CD4-positive, alpha-beta T cell treated with Interleukin-15 for 4 hours (primary cell): ENCODE measurements around the gene PSME2.
"Not testable (repeated sequence)": the region's sequence is repeated elsewhere in the genome, so short reads cannot be mapped to it uniquely, and the experiment has no call there.

Experiments used
- DNase-seq: peaks from one replicate; pipeline ENCODE4 v3.0.0-alpha.2; 2020; ENCODE audit warnings: low spot score

Gene PSME2

GRCh38 chr14:24114532-24115421 is 31.6 kb downstream of the PSME2 start, which contains the start of the genes DCAF11 and NRL:
Gene DCAF11 (plus strand): TSS chr14:24114777. CDS start chr14:24115595, 818 bp downstream.
Gene NRL (minus strand): TSS chr14:24114949. CDS start chr14:24082848, 32,101 bp downstream.
- peak; percentile 99 for DNase-seq

DNA sequence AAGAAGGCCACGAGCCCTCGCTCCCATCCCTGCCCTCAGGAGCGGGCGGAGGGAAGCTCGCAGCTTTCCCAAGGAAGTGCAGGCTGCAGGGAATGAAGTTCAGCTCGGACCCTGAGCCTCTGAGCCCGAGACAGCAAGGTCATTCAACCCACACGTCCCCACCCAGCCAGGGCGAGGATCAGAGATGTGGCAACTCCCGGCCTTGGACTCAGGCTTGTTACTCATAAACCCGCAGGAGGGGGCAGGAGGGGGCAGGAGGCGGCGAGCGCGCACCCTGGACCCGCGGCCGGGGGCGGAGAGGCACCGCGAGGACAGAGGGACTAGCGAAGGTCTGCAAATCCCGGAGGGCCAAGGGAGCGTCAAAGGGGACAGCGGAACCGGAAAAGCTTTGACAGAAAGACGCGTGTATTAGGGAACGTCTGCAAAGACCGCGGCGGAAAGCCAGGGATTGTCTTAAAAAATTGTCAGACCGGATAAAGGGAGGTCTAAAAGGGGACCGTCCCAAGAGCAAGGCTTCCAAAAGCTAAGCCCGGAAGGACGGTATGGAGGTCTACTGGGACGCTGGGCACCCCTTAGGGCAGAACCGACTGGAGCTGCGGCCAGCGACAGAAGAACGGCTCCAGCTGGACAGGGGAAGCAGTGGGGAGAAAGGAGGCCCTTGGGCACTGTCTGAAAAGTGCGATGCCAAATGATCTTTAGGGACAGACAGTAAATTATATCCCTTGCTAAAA is 32.4 kb downstream of the PSME2 start:
- peak; percentile 80 for DNase-seq

DNA sequence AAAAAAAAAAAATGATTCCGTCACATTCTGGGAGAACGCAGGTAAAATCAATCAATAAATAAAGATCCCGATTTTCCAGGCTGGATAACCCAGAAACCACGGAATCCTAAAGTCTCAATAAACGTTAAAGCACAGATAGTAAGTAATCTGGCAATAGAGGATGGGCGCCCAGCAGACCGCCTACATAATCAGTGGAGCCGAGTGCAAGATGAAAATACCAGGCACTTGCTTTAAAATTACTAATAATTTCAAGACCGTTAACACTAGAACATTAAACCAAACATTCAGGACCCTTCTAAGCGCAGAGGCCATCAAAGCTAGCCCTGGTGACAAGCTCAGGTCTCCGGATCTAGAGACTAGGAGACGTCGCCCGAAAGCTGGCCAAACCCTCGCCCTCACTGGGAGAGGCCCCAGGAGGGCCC is 33.0 kb downstream of the PSME2 start:
- no peak for DNase-seq

GRCh38 chr14:24110523-24110922 is 35.9 kb downstream of the PSME2 start:
- no peak for DNase-seq

DNA sequence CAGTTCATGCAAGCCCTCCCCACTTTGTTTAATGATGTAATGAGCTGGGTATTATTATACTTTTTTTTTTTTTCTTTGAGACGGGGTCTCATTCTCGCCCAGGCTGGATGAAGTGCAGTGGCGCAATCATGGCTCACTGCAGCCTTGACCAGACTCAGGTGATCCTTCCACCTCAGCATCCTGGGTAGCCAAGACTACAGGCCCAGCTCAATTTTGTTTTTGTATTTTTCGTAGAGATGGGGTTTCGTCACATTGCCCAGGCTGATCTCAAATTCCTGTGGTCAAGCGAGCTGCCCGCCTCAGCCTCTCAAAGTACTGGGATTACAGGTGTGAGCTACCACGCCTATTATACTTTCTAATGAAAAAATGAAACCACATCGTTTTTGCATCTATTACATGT is 36.4 kb downstream of the PSME2 start:
- DNase-seq, result no peak

GRCh38 chr14:24108336-24108874 is 38.0 kb downstream of the PSME2 start:
- DNase-seq, result no peak

DNA sequence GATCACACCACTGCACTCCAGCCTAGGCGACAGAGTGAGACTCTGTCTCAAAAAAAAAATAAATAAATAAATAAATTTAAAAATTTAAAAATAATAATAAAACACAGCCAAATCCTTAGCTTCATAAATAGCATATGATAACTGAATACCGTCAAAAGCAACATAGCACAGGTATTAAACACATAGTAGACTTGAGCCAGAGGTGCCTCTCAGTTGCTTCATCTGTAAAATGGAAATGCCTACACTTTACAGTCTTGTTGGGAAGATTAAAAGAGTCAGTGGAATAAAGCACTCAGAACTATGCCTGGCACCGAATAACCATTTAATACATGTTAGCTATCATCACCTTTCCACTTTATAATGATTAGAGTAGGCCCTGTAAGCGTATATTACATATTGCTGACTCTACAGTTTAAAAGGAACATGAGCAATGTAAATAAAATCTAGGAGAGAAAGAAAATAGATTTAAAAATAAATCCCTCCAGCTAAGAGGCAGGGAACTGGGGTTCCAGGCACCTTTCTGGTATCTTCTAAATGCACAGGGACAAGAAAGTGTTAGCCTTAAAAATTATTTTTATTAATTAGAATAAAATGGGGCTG is 39.6 kb downstream of the PSME2 start:
- no peak for DNase-seq

- not testable (repeated sequence) for DNase-seq
Observed at GRCh38 chr14:24105609-24106239, 40.7 kb downstream of the PSME2 start.

DNA sequence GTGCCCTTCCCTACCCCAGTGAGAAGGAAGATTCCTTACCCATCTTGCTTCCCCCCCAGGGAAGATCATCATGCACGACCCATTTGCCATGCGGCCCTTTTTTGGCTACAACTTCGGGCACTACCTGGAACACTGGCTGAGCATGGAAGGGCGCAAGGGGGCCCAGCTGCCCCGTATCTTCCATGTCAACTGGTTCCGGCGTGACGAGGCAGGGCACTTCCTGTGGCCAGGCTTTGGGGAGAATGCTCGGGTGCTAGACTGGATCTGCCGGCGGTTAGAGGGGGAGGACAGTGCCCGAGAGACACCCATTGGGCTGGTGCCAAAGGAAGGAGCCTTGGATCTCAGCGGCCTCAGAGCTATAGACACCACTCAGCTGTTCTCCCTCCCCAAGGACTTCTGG is 43.0 kb downstream of the PSME2 start:
- no peak for DNase-seq

GRCh38 chr14:24102357-24103048 is 43.9 kb downstream of the PSME2 start:
- no peak for DNase-seq

GRCh38 chr14:24100982-24101494 is 45.4 kb downstream of the PSME2 start:
- no peak for DNase-seq

- DNase-seq, result no peak
Observed at GRCh38 chr14:24100197-24100981, 46.0 kb downstream of the PSME2 start.

DNA sequence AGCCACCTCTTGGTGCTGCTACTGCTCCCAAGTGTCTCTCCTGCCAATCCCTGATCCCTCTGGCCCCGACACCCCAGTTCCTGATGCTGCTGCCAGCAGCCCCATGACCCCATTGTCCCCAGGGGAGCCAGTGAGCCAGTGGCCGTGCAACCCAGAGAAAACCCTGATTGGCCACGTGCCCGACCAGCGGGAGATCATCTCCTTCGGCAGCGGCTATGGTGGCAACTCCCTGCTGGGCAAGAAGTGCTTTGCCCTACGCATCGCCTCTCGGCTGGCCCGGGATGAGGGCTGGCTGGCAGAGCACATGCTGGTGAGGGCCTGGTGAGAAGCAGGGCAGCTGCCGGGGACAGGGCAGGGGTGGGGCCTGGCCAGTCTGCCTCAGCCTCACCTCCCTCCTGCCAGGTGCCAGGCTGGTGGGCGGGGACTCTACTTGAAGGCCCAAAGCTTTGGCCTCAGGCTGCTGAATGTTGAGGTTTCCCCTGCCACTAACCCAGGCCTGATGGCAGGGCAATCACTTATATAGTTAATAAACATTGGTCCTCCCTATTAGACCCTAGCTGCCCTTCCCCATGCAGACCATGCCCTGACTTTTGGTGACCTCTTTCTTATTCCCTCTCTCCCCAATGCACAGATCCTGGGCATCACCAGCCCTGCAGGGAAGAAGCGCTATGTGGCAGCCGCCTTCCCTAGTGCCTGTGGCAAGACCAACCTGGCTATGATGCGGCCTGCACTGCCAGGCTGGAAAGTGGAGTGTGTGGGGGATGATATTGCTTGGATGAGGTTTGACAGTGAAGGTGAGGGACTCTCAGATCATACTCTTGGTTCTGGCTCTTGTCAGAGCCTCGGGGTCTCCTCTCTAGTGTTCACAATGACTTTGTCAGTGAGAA is 47.2 kb downstream of the PSME2 start:
- DNase-seq, result no peak

- no peak for DNase-seq
Observed at GRCh38 chr14:24098229-24098926, 48.0 kb downstream of the PSME2 start.

GRCh38 chr14:24096545-24097181 is 49.7 kb downstream of the PSME2 start:
- DNase-seq, result no peak

- DNase-seq, result peak; percentile 21
Observed at GRCh38 chr14:24095271-24096068, 50.9 kb downstream of the PSME2 start.

GRCh38 chr14:24094841-24095270 is 51.6 kb downstream of the PSME2 start:
- no peak for DNase-seq
